DMS53 (cell line): ENCODE data around the gene DOCK2.
"Not testable (repeated sequence)": the region's sequence is repeated elsewhere in the genome, so short reads cannot be mapped to it uniquely, and the experiment has no call there.

Source experiments
- DNase-seq: peaks from one replicate; lab custom pipeline; 2025; lab: John Stamatoyannopoulos, UW

DOCK2 gene

DNA sequence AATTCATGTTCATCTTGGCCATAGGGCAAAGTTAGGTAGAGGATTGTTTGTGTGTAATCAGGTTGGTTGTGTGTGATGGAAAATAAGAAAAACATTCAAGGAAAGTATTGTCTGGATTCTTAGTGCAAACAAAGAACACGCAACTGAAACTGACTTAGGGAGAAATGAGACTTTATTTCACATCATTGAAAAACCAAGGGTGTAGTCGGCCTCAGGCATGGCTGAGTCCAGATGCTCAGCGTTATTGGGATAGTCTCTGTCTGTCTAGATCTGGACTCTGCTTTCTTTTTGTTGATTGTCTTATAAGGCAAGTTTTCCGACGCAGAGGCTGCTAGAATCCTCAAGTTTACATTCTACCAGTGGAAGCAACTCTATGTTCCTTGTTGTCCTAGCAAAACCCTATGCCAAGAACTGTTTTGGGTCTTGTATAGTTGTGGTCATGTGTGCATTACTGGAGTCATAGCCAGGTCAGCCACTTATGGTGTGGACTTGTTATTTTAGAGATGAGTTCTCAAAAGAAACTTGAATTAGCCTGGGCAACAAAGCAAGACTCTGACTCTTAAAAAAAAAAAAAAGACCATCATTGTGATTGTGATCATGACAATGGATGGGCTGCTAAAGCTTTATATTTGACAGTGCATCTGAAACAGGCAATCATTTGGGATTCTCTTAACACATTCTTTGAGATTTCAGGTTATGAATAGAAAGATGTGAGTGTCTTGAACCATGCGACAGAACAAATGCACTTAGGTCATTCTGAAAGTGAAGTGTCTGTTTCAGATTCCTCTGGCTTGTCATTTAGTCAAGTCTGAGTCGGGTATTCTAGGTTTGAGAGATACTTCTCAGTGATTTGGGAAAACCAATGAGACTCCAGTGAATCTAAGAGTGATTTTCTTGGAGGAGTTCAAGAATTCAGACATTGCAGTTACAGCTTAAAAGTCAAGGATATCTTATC, 82.6 kb downstream of the DOCK2 start:
- DNase-seq = no peak

DNA sequence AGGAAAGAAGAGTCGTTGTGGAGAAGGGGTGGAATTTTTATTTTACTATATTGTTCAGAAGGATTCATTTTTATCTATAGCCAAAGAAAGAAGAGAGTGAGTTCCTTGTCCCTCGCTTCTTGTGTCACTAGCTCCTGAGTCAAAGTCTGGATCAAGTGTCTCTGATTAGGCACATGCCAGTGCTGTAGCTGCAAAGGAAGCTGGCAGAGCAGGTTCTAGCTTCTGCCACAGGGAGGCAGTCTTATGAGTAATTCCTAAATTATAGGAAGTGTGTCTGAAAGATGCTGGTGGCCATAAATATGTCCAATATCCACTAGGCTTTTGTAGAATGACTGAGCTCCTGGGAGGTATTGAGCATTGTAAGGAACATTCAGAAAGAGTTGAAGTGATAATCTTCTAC, 84.7 kb downstream of the DOCK2 start:
- DNase-seq = no peak

- DNase-seq = no peak
These were observed 86.2 kb downstream of the DOCK2 start for GRCh38 chr5:169723103-169723831.

DNA sequence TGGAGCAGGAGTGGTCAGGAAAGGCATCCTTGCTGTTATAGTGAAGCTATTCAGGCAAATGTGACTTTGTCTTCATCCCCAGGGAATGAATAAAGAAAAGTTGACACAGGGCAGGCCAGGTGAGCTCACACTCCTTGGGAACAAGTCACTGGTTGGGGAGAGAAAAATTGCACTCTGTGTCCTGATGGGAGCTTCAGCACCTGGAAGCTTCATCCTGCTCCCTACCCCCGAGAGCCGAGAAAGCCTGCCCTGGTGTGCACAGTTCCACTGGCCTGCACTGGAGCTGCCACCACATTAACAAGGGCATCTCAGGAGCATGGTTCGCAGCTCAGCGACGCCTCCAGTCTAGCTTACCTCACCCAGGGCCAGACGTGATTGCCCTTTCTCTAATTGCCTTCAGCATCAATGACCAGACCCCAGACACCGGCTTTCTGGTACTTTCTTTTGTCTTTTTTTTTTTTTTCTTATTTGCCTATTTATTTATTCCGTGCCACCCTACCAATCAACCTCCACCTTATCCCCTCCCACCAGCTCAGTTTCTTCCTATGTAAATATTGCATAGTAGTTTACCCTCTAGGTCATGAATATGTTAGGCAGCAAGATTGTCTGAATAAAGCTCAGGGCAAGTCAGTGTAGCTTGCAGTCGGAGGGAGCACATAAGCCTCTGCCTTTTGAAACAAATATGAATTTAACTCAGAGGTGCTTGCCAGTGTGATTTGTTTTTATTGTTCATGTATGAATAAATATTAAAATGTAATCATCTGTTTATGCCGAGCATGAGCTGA, 87.4 kb downstream of the DOCK2 start:
- no peak for DNase-seq

GRCh38 chr5:169725665-169726064, 88.6 kb downstream of the DOCK2 start:
- not testable (repeated sequence) for DNase-seq

- no peak for DNase-seq
These were observed 91.3 kb downstream of the DOCK2 start for GRCh38 chr5:169728418-169728817.

GRCh38 chr5:169731221-169731620, 94.1 kb downstream of the DOCK2 start:
- DNase-seq = no peak

GRCh38 chr5:169732841-169733240, 95.8 kb downstream of the DOCK2 start:
- no peak for DNase-seq

- no peak for DNase-seq
These were observed 98.8 kb downstream of the DOCK2 start for GRCh38 chr5:169735913-169736312.

- no peak for DNase-seq
These were observed 99.6 kb downstream of the DOCK2 start for GRCh38 chr5:169736653-169737052.

GRCh38 chr5:169740435-169740834, 103.4 kb downstream of the DOCK2 start:
- DNase-seq = no peak

GRCh38 chr5:169742771-169743296, 105.8 kb downstream of the DOCK2 start:
- no peak for DNase-seq

DNA sequence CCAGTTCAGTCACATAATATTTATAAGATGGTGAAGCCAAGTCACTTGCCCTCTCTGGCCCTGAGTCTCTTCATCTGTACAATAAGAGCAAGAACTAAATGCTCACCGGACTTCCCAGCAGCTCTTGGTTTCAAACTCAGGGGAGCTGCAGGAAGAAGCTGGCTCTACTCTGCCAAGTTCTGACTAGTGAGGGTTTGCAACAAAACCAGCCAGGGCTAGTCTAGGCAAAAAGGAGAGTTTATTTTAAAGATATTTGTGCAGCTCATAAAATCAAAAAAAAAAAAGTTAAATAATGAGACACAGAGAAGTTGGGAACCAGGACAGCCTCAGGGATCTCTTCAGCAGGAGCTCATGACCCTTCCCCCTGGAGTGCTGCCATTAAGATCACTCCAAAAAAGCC, 107.3 kb downstream of the DOCK2 start:
- DNase-seq = no peak

DNA sequence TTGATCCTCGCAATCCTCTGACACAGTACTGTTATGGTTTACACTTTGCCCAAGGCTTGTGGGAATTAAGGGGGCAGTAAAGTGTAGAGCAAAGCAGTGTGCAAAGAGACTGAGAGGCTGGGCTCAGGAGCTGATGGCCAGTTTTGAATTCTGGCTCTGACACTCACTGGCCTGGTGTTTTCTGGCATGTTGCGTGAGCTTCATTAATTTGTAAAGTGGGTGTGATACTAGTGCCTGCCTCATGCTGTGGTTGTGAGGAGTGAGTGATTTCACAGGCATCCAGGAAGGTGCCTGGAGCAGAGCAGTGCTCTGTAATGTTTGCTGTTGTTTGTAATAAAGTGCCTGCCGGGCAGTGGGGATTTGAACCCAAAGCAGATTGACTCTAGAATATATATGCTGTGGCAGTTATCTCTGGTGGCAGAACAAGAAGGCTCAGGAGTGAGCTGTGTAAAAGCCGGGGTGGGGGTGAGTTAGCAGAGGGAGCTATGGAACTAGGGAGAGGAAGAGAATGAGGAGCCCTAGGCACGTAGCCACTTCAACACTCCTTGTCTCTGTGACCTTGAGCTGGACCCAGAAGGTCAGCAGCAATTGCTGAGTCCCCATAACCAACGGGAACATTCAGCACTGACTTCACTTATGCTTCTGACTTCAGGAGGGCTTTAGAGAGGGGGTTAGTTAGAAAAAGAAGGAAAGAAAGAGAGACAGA, 108.5 kb downstream of the DOCK2 start:
- DNase-seq = no peak

GRCh38 chr5:169746147-169746694, 109.1 kb downstream of the DOCK2 start:
- no peak for DNase-seq

- DNase-seq = no peak
These were observed 111.1 kb downstream of the DOCK2 start for GRCh38 chr5:169748174-169748573.

- DNase-seq = no peak
These were observed 112.2 kb downstream of the DOCK2 start for GRCh38 chr5:169749295-169749694.

- no peak for DNase-seq
These were observed 114.4 kb downstream of the DOCK2 start for GRCh38 chr5:169751490-169751889.

GRCh38 chr5:169752566-169752965, 115.5 kb downstream of the DOCK2 start:
- not testable (repeated sequence) for DNase-seq

GRCh38 chr5:169753795-169754194, 116.7 kb downstream of the DOCK2 start:
- no peak for DNase-seq

GRCh38 chr5:169754737-169755136, 117.7 kb downstream of the DOCK2 start:
- no peak for DNase-seq
